ENCODE results near the gene ADGRD1.

ADGRD1 gene

DNA sequence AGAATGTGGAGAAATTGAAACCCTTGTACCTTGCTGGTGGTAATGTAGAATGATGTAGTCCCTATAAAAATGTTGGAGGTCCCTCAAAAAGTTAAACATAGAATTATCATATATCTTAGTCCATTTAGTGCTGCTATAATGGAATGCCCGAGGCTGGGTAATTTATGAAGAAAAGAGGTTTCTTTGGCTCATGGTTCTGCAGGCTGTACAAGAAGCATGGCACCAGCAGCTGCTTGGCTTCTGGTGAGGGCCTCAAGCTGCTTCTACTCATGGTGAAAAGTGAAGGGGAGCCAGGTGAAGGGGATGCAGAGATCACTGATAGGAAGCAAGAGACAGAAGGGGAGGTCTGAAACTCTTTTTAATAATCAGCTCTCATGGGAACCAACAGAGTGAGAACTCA lies 233.9 kb downstream of the ADGRD1 start:
- in situ Hi-C loops (cut with MboI; ENCODE audit: low sequenced_read_pairs), result no loop called here

DNA sequence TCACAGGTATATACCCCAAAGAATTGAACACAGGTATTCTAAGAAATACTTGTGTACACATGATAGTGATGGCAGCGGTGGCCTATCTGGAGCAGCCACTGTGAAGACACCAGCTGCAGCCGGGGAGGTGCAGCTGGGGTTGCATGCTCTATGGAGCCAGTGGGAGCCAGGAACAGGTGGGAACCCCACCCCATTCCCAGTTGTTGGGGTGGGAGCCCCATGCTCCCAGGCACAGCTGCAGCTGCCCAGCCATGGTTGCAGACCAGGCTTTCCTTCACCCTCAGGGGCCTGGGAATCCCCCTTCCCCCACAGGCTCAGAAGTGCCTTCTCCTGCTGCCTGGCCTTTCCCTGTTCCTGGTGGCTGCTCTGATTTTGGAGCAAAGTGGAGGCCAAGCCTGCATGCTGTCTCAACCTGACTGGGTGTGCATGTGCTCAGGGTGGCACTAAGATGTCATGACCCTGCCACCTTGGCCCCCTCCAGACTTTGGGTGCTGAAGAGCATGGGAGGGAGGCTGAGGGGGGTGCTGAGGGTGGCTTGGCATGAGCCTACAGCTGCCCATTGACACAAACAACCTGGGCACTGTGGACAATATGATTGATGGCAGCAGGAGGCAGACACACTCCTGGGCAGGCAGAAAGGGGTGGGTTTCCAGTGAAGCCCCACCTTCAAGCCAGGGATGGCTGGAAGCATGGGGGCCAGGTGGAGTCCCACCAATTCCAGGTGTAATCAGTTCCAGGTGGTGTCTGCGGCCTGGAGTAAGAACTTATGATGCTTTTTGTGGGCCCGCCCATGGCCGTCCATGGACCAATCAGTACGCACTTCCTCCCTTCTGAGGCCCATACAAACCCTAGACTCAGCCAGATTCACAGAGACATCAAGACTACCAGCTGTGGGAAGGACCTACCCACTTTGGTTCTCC lies 234.7 kb downstream of the ADGRD1 start:
- in situ Hi-C loops (cut with MboI; ENCODE audit: low sequenced_read_pairs), result no loop called here

DNA sequence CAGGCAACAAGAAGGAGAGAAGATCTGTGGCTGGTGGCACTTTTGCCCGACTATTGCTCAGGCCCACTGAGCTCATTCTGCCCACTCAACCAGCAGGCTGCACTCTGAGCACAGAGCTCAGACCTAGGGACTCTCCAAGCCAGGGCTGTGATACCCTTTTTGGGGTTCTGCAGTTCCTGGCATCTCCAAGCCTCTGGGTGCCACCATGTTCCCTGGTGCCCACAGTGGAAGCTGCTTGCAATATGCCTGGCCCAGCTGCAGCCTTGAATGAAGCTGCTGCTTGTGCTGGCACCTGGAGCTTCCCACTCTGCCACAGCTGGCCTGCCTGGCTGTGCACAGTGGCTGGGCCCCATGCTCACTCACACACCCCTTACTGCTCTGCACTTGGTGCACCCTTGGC lies 236.1 kb downstream of the ADGRD1 start:
- in situ Hi-C loops (cut with MboI; ENCODE audit: low sequenced_read_pairs), result no loop called here

DNA sequence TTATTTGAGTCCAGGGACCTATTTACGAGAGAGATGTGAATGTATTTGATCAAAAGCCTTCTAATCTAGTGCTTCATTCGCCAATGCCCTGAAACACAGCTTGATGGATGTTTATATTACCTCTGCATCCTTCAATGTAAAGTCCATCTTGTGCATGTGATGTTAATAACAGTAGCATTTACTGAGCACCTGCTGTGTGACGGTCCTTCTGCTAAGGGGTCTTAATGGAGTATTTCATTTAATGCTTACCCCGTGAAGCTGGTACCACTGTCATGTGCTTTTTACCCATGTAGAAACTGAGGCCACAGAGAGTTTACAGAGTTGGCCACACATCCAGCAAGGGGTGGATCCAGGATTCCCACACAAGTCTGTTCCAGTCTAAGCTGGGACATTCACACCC lies 237.3 kb downstream of the ADGRD1 start:
- in situ Hi-C loops (cut with MboI; ENCODE audit: low sequenced_read_pairs), result no loop called here

All from hTERT RPE-1 (cell line).